SJCRH30 (cell line): ENCODE data around the gene TOP1. TPM values are rescaled to one million over a fixed set of nuclear protein-coding genes. Genes with fewer than 3 reads are reported as not detected.

Experiments
- DNase-seq, 2 experiments: peaks; one replicate each; pipeline ENCODE4 v3.0.0-alpha.2; 2015 to 2020
- H3K27ac ChIP-seq: fragments of 250-450 bp; sonication (Bioruptor Pico); 2 replicates; pipeline ENCODE4 v1.5.1; 2020; ENCODE audit warnings: mild to moderate bottlenecking, moderate library complexity
- H3K27me3 ChIP-seq: fragments of 250-450 bp; sonication (Bioruptor Pico); 2 replicates; pipeline ENCODE4 v1.5.1; 2020; ENCODE audit warnings: mild to moderate bottlenecking, moderate library complexity
- H3K36me3 ChIP-seq: fragments of 250-450 bp; sonication (Bioruptor Pico); 2 replicates; pipeline ENCODE4 v1.5.1; 2020; ENCODE audit warnings: mild to moderate bottlenecking, moderate library complexity
- H3K4me1 ChIP-seq: fragments of 250-450 bp; sonication (Bioruptor Pico); 2 replicates; pipeline ENCODE4 v1.5.1; 2020; ENCODE audit warnings: mild to moderate bottlenecking, moderate library complexity
- H3K4me3 ChIP-seq: fragments of 250-450 bp; sonication (Bioruptor Pico); 2 replicates; pipeline ENCODE4 v1.5.1; 2020; ENCODE audit warnings: mild to moderate bottlenecking, moderate library complexity
- H3K9me3 ChIP-seq: fragments of 250-450 bp; sonication (Bioruptor Pico); replicated peaks from 2 replicates; pipeline ENCODE4 v1.5.1; 2020; ENCODE audit warnings: mild to moderate bottlenecking, moderate library complexity
- total RNA-seq: library from RNA; depleted of rRNA; stranded (reverse); fragments of >200 nt; shearing (Covaris generic); gene quantifications from 2 replicates; pipeline ENCODE4 v1.2.3, GENCODE V29; 2014

The TOP1 gene
- total RNA-seq, 1 experiment from 2014 or later = 71.9 TPM

GRCh38 chr20:41014561-41015088 is 14.0 kb upstream of the TOP1 start:
- Histone ChIP-seq H3K4me1 (peaks cover 12% of the 10 kb centered on the region), H3K36me3 (no peaks in the 10 kb centered on the region), H3K4me3 (no peak overlapping the region), H3K27me3 (no peaks in the 10 kb centered on the region), H3K27ac (no peak overlapping the region), H3K9me3 (no peaks in the 10 kb centered on the region)
- no peak for DNase-seq

GRCh38 chr20:41017448-41018042 is 11.1 kb upstream of the TOP1 start:
- no peaks in the 10 kb centered on the region; the same call in 1 of the 2 replicates for H3K27me3 ChIP-seq

GRCh38 chr20:41018153-41018552 is 10.5 kb upstream of the TOP1 start:
- Histone ChIP-seq H3K27me3 (no peaks in the 10 kb centered on the region; the same call in 1 of the 2 replicates), H3K4me1 (no peaks in the 10 kb centered on the region), H3K27ac (no peak overlapping the region), H3K4me3 (no peak overlapping the region), H3K36me3 (no peaks in the 10 kb centered on the region), H3K9me3 (no peaks in the 10 kb centered on the region)
- no peak for DNase-seq

More at GRCh38 chr20:41017448-41018042, 11.1 kb upstream of the TOP1 start:
- H3K4me3 ChIP-seq = no peak overlapping the region
- no peaks in the 10 kb centered on the region for H3K36me3 ChIP-seq
- H3K9me3 ChIP-seq = no peaks in the 10 kb centered on the region
- H3K4me1 ChIP-seq = 0 out of 2 replicates have a peak, but pooled peaks cover 2% of the 10 kb centered on the region
- no peak overlapping the region for H3K27ac ChIP-seq
- no peak for DNase-seq

DNA sequence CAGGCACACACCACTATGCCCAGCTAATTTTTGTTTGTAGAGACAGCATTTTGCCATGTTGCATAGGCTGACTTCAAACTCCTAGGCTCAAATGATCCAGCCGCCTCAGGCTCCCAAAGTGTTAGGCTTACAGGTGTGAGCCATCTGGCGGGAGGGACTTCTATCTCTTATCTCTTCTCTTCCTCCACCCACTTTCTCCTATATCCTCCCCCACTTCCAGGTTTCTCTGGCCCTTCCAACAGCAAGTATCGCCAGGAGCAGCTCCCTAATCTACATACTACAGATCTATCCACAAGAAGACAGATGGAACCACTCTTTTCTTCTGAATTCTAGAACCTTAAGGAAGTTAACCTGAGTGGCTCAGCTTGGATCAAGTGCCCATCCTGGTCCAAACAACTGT is 5.1 kb upstream of the TOP1 start:
- Histone ChIP-seq H3K4me1 (peaks cover 4% of the 10 kb centered on the region; the same call in 1 of the 2 replicates), H3K27ac (no peak overlapping the region), H3K27me3 (no peaks in the 10 kb centered on the region; the same call in 1 of the 2 replicates), H3K9me3 (no peaks in the 10 kb centered on the region), H3K36me3 (no peaks in the 10 kb centered on the region), H3K4me3 (no peak overlapping the region)
- DNase-seq = no peak

DNA sequence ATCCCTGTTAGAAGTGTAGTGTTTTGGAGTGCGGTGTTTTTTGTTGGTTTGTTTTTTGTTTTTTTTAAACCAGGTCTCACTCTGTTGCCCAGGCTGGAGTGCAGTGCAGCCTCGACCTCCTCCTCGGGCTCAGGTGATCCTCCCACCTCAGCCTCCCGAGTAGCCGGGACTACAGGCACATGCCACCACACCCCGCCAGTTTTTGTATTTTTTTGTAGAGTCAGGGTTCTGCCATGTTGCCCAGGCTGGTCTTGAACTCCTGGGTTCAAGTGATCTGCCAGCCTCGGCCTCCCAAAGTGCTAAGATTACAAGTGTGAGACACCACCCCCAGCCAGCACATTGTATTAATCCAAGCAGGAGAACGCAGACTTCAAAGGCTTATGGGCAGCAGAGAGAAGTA is 1.3 kb upstream of the TOP1 start:
- Histone ChIP-seq H3K27me3 (no peaks in the 10 kb centered on the region), H3K27ac (no peak overlapping the region), H3K4me1 (peaks cover 20% of the 10 kb centered on the region), H3K36me3 (peaks cover 21% of the 10 kb centered on the region), H3K9me3 (no peaks in the 10 kb centered on the region), H3K4me3 (no peak overlapping the region)
- DNase-seq = no peak

GRCh38 chr20:41027872-41028358 is 707 bp upstream of the TOP1 start:
- H3K9me3 ChIP-seq = no peaks in the 10 kb centered on the region
- H3K4me1 ChIP-seq = peaks cover 22% of the 10 kb centered on the region
- DNase-seq = no peak
- H3K27ac ChIP-seq = peak overlapping the region; percentile 42
- no peaks in the 10 kb centered on the region for H3K27me3 ChIP-seq
- peaks cover 21% of the 10 kb centered on the region for H3K36me3 ChIP-seq
- H3K4me3 ChIP-seq = peak overlapping the region; percentile 85

GRCh38 chr20:41029150-41029901 is 704 bp downstream of the TOP1 start:
- Histone ChIP-seq H3K36me3 (peaks cover 26% of the 10 kb centered on the region), H3K27me3 (no peaks in the 10 kb centered on the region), H3K9me3 (no peaks in the 10 kb centered on the region), H3K4me1 (peaks cover 22% of the 10 kb centered on the region), H3K4me3 (peak overlapping the region; percentile 85), H3K27ac (peak overlapping the region; percentile 96)
- peak; percentile 51 to 74 for DNase-seq

DNA sequence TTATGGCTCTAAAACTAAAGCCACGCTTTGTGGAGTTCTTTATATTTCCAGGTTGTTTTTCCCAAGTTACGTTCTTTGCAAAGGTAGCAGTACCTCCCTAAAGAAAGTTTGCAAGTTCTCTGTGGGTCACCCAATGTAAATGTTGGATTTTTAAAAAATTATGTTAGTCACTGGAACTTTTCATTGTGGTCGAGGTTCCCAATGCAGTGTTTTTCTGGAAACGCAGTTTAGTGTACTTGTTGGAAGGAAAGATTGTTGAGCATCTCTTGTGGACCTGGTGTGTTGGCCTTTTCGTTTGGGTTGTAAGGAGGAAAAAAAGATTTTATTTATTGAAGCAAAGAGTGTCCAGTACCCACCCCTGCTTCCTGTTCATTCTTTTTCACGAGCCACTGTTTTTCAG is 1.4 kb downstream of the TOP1 start:
- Histone ChIP-seq H3K36me3 (peaks cover 30% of the 10 kb centered on the region), H3K9me3 (no peaks in the 10 kb centered on the region), H3K4me3 (peak overlapping the region; percentile 85), H3K27me3 (no peaks in the 10 kb centered on the region), H3K4me1 (peaks cover 22% of the 10 kb centered on the region), H3K27ac (peak overlapping the region; percentile 96)
- DNase-seq = no peak

DNA sequence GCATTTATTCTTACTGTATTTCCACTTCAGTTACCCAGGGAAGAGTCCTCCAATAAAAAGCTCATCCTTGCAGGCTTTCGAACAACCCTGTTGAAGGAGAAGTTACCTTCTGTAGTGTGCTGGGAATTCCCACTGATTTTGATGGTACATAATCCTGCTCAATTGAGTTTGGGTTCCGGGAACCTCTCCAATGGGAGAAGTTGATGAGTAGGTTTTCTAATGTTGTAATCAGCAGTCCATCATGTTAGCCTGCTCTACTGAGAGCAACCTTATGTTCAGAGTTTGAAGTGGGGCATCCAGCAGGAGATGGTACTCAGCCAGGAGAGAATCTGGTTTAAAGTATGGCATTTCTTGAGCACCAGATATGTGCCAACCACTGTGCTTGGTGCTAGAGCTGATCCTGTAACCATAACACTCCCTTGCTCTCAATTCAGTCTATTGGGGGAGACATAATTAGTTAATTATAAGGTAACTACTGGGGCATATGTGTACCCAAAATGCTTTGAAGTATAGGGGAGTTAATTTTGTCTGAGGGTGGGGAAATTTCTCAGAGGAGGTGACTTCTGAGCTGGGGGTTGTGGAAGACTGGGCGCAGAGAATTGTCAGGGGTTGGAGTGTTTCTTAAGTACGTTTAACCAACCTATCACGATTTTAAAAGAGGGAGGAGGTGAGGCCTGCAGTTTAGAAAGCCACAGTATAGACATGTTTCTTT is 2.1 kb downstream of the TOP1 start:
- DNase-seq = no peak
- Histone ChIP-seq H3K9me3 (no peaks in the 10 kb centered on the region), H3K36me3 (peaks cover 37% of the 10 kb centered on the region), H3K27me3 (no peaks in the 10 kb centered on the region), H3K27ac (no peak overlapping the region), H3K4me3 (peak overlapping the region; percentile 85), H3K4me1 (peaks cover 27% of the 10 kb centered on the region)

GRCh38 chr20:41031243-41031619 is 2.6 kb downstream of the TOP1 start:
- no peaks in the 10 kb centered on the region for H3K27me3 ChIP-seq
- peaks cover 32% of the 10 kb centered on the region for H3K4me1 ChIP-seq
- no peaks in the 10 kb centered on the region for H3K9me3 ChIP-seq
- peaks cover 42% of the 10 kb centered on the region for H3K36me3 ChIP-seq
- no peak for DNase-seq
- H3K4me3 ChIP-seq = no peak overlapping the region
- no peak overlapping the region for H3K27ac ChIP-seq

GRCh38 chr20:41032271-41032670 is 3.6 kb downstream of the TOP1 start:
- no peak for DNase-seq
- H3K4me1 ChIP-seq = peaks cover 36% of the 10 kb centered on the region
- H3K27ac ChIP-seq = no peak overlapping the region
- no peak overlapping the region for H3K4me3 ChIP-seq
- no peaks in the 10 kb centered on the region for H3K27me3 ChIP-seq
- H3K9me3 ChIP-seq = no peaks in the 10 kb centered on the region
- H3K36me3 ChIP-seq = peaks cover 51% of the 10 kb centered on the region

DNA sequence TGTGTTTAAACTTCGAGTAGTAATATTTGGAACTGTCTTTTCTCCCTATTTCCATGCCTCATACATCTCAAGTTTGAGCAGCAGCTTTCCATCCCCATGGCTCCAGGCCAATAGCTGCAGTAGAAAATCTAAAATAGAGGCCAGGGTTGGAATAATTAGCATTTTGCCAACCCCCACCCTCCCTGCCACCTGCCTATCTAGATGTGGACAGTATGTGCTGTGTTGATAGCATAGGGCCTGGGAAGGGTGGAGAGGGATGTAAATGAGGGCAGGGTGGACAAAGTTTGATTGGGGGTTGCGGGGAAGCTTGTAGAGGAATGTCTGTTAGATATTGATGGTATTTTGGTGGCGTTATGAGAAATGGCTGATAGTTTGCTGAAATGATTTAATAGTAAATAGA is 5.6 kb downstream of the TOP1 start:
- H3K4me3 ChIP-seq = no peak overlapping the region
- H3K9me3 ChIP-seq = no peaks in the 10 kb centered on the region
- peaks cover 69% of the 10 kb centered on the region for H3K36me3 ChIP-seq
- peaks cover 32% of the 10 kb centered on the region for H3K4me1 ChIP-seq
- H3K27ac ChIP-seq = no peak overlapping the region
- H3K27me3 ChIP-seq = no peaks in the 10 kb centered on the region
- DNase-seq = no peak

- Histone ChIP-seq H3K4me3 (no peak overlapping the region), H3K27me3 (no peaks in the 10 kb centered on the region), H3K36me3 (peaks cover 66% of the 10 kb centered on the region), H3K4me1 (peaks cover 32% of the 10 kb centered on the region), H3K27ac (no peak overlapping the region), H3K9me3 (no peaks in the 10 kb centered on the region)
- no peak for DNase-seq
These were observed 6.6 kb downstream of the TOP1 start for GRCh38 chr20:41035207-41035606.

DNA sequence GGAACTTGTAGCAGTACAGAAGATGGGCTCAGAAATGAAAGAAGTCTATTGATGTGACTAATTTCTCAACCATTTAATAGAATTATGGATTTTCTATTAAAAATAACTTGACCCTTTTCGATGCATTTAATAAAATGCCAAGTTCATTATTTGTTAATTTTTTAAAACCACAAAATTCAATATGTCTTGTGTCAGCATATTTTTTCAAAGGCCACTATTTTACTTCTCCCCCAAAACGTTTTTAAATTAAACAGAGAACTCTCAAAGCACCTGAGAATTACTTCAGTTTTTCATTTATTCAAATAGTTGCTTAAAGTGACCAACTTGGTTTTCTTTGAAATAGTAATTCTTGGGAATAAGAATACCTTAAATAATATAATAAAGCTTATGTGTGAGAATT is 8.6 kb downstream of the TOP1 start:
- Histone ChIP-seq H3K36me3 (peaks cover 61% of the 10 kb centered on the region), H3K27ac (no peak overlapping the region), H3K9me3 (no peaks in the 10 kb centered on the region), H3K4me3 (no peak overlapping the region), H3K27me3 (no peaks in the 10 kb centered on the region), H3K4me1 (peaks cover 18% of the 10 kb centered on the region)
- DNase-seq = no peak
